GM19468 (cell line): ENCODE data around the gene PAX7.
"Not testable (repeated sequence)": the region's sequence is repeated elsewhere in the genome, so short reads cannot be mapped to it uniquely, and the experiment has no call there.

Source experiments
- ATAC-seq: cut with Tn5 transposase; IDR thresholded peaks from one replicate; pipeline ENCODE4 v1.9.1; 2021; ENCODE audit warnings: mild to moderate bottlenecking, moderate library complexity, moderate number of reproducible peaks; ENCODE audit not compliant: unreplicated experiment; ENCODE audit errors: extremely low read depth

Gene PAX7

GRCh38 chr1:18694289-18694688 is 63.6 kb downstream of the PAX7 start:
- not testable (repeated sequence) for ATAC-seq

GRCh38 chr1:18697541-18697940 is 66.9 kb downstream of the PAX7 start:
- ATAC-seq = no peak

GRCh38 chr1:18700530-18700929 is 69.9 kb downstream of the PAX7 start:
- no peak for ATAC-seq

GRCh38 chr1:18701183-18701582 is 70.5 kb downstream of the PAX7 start:
- no peak for ATAC-seq

- no peak for ATAC-seq
Measured at GRCh38 chr1:18703041-18703621, 72.5 kb downstream of the PAX7 start.

GRCh38 chr1:18705811-18706210 is 75.2 kb downstream of the PAX7 start:
- no peak for ATAC-seq

- ATAC-seq = no peak
Measured at GRCh38 chr1:18707696-18708257, 77.1 kb downstream of the PAX7 start.

GRCh38 chr1:18710002-18710401 is 79.4 kb downstream of the PAX7 start:
- no peak for ATAC-seq

- ATAC-seq = no peak
Measured at GRCh38 chr1:18711003-18711402, 80.4 kb downstream of the PAX7 start.

GRCh38 chr1:18711536-18712251 is 81.0 kb downstream of the PAX7 start:
- no peak for ATAC-seq

GRCh38 chr1:18712252-18712600 is 81.6 kb downstream of the PAX7 start:
- no peak for ATAC-seq

- no peak for ATAC-seq
Measured at GRCh38 chr1:18714404-18715175, 83.9 kb downstream of the PAX7 start.

- no peak for ATAC-seq
Measured at GRCh38 chr1:18716112-18716784, 85.6 kb downstream of the PAX7 start.

GRCh38 chr1:18716785-18717678 is 86.4 kb downstream of the PAX7 start:
- ATAC-seq = no peak

GRCh38 chr1:18719786-18720451 is 89.3 kb downstream of the PAX7 start:
- no peak for ATAC-seq

- ATAC-seq = no peak
Measured at GRCh38 chr1:18721041-18721440, 90.4 kb downstream of the PAX7 start.

- no peak for ATAC-seq
Measured at GRCh38 chr1:18721776-18722175, 91.1 kb downstream of the PAX7 start.

GRCh38 chr1:18722270-18722669 is 91.6 kb downstream of the PAX7 start:
- ATAC-seq = no peak

- ATAC-seq = no peak
Measured at GRCh38 chr1:18723206-18723605, 92.6 kb downstream of the PAX7 start.
